GM18502 (cell line): ENCODE results near the gene PDE3A.
"Not testable (repeated sequence)": the region's sequence is repeated elsewhere in the genome, so short reads cannot be mapped to it uniquely, and the experiment has no call there.

Experiments
- ATAC-seq: cut with Tn5 transposase; IDR thresholded peaks from one replicate; pipeline ENCODE4 v1.9.1; 2021; ENCODE audit warnings: mild to moderate bottlenecking; ENCODE audit not compliant: unreplicated experiment, poor library complexity

The PDE3A gene

GRCh38 chr12:20527417-20528163 is 159.3 kb downstream of the PDE3A start:
- ATAC-seq = no peak

- no peak for ATAC-seq
Measured at GRCh38 chr12:20528208-20528607, 159.9 kb downstream of the PDE3A start.

GRCh38 chr12:20546267-20546666 is 177.9 kb downstream of the PDE3A start:
- no peak for ATAC-seq

GRCh38 chr12:20547816-20548575 is 179.7 kb downstream of the PDE3A start:
- no peak for ATAC-seq

- ATAC-seq = no peak
Measured at GRCh38 chr12:20548611-20549010, 180.3 kb downstream of the PDE3A start.

GRCh38 chr12:20549108-20549719 is 180.9 kb downstream of the PDE3A start:
- peak; percentile 48 for ATAC-seq

GRCh38 chr12:20551742-20552442 is 183.6 kb downstream of the PDE3A start:
- ATAC-seq = not testable (repeated sequence)

- ATAC-seq = not testable (repeated sequence)
Measured at GRCh38 chr12:20552586-20552985, 184.2 kb downstream of the PDE3A start.

GRCh38 chr12:20555015-20555414 is 186.7 kb downstream of the PDE3A start:
- ATAC-seq = no peak

GRCh38 chr12:20555771-20556170 is 187.4 kb downstream of the PDE3A start:
- ATAC-seq = no peak

- ATAC-seq = no peak
Measured at GRCh38 chr12:20557096-20557495, 188.8 kb downstream of the PDE3A start.

GRCh38 chr12:20560935-20561334 is 192.6 kb downstream of the PDE3A start:
- ATAC-seq = no peak

- no peak for ATAC-seq
Measured at GRCh38 chr12:20561871-20562270, 193.5 kb downstream of the PDE3A start.

GRCh38 chr12:20567413-20567812 is 199.1 kb downstream of the PDE3A start:
- no peak for ATAC-seq

GRCh38 chr12:20572451-20572850 is 204.1 kb downstream of the PDE3A start:
- ATAC-seq = no peak

- ATAC-seq = no peak
Measured at GRCh38 chr12:20576528-20576927, 208.2 kb downstream of the PDE3A start.

GRCh38 chr12:20577054-20577453 is 208.7 kb downstream of the PDE3A start:
- ATAC-seq = no peak

GRCh38 chr12:20578142-20578541 is 209.8 kb downstream of the PDE3A start:
- ATAC-seq = no peak

- no peak for ATAC-seq
Measured at GRCh38 chr12:20585055-20585625, 216.8 kb downstream of the PDE3A start.

- ATAC-seq = no peak
Measured at GRCh38 chr12:20585913-20586312, 217.6 kb downstream of the PDE3A start.
